AML-193 (cell line): ENCODE results near the gene S100A12.

ENCODE experiments used
- DNase-seq, 2 experiments: peaks; one replicate each; lab custom pipeline; 2025; lab: John Stamatoyannopoulos, UW

The S100A12 gene

DNA sequence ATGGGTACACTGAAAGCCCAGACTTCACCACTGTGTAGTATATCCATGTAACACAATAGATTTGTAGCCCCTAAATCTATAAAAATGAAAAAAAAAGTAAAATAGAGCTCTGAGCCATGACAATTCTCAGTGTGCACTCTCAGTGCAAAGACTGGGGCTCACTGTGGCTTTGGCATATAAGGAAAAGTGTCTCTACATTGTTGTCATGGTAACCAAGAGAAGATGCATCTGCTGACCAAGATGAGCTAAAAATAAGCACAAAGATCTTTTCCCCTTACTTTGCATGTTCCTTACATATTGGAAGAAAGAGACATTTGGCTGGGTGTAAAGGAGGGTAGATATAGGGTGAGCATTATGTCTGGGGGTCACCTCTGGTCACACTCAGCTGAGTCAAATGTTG lies 38.8 kb downstream of the S100A12 start:
- no peak for DNase-seq

DNA sequence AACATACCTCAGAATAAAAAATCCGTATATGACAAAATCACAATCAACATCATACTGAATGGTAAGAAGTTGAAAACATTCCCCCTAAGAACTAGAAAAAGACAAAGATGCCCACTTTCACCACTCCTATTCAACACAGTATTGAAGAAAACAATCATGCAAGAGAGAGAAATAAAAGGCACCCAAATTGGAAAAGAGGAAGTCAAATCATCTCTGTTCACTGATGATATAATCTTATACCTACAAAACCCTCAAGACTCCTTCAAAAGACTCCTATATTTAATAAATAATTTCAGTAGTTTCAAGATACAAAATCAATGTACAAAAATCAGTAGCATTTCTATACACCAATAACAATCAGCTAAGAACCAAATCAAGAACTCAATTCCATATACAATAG lies 41.5 kb downstream of the S100A12 start:
- no peak for DNase-seq

- no peak for DNase-seq
Measured at GRCh38 chr1:153324912-153325311, 50.5 kb downstream of the S100A12 start.
